Left renal cortex interstitium (tissue), 4 donors: ENCODE results near the gene ARID1A. TPM values are rescaled to one million over a fixed set of nuclear protein-coding genes. Genes with fewer than 3 reads are reported as not detected.
"Not testable (repeated sequence)": the region's sequence is repeated elsewhere in the genome, so short reads cannot be mapped to it uniquely, and the experiment has no call there.

ENCODE experiments used
- DNase-seq, 4 donors: peaks; one replicate each; pipeline ENCODE4 v3.0.0-alpha.2; 2013; ENCODE audit warnings: low read depth in 4 of 4, low spot score in 2 of 4, missing footprints in 1 of 4
- polyA plus RNA-seq, 4 donors: library from polyadenylated mRNA; unstranded; fragments of 120-200 nt; gene quantifications; one replicate each; pipeline ENCODE4 v1.2.1, GENCODE V29; 2013; ENCODE audit not compliant: insufficient read length in 4 of 4

Gene ARID1A
- polyA plus RNA-seq, 4 donors = 79.0 to 142 (median 92.1) TPM

DNA sequence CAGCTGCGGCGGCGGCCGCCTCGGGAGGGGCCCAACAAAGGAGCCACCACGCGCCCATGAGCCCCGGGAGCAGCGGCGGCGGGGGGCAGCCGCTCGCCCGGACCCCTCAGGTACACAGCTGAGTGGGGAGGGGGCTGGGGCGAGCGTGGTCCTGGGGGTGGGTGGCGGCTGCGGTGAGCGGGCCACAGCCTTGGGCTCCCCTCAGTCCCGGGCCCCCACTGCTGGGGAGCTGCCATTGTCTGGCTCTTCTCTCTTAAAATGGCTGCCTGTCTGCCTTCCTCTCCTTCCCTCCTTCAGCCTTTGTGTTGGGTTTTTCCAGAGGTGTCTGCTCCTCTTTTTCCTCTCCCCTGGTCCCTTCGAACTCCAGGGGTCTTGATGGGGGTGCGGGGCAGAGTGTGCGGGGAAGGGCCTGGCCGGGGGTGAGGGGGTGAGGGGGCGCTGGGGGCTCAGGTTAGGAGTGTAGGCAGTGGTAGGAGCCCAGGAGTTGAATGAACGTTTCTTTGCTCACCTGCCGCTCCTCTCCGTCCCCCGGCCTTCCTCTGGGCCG, 1.7 kb downstream of the ARID1A start:
- DNase-seq = no peak

DNA sequence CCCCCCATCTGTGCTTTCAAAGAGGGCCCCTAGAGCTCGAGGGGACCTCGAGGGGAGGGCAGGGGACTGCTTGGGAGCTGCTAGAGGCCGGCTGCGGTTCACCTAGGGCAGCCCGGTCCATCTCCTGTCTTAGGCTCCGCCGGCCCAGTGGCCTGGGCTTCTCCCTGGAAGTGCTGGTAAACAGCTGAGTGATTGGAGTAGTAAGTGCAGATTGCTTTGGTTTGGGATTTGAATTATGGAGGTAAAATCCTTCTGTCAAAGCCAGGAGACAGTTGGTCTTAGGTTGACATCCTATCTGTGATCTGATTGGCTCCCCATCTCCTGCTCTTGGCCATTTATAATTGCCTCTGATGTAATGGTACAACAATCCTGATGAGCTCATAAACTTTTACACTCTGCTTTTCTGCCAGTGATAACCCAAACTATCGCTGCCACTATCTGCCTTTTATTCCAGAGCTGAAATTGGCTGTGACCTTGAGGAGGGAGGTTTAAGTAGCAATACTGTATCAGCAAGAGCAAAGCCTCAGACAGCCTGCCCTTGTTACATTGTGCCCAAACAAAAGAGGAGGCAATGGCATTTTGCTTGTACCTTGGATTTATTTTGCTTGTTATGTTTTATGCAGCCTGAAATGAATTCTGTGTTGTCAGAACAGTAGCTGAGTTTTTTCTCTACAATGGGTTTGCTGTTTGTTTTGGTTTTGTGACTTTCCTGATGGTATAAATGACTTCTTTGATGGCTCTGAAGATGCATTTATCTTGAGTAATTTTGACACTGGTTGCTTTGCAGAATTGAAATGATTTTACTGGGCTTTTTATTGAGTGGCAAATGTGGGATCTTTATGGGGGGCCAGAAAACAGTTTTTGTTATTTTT, 2.4 kb downstream of the ARID1A start:
- peak in 1 of 4 donors; percentile 83 for DNase-seq

DNA sequence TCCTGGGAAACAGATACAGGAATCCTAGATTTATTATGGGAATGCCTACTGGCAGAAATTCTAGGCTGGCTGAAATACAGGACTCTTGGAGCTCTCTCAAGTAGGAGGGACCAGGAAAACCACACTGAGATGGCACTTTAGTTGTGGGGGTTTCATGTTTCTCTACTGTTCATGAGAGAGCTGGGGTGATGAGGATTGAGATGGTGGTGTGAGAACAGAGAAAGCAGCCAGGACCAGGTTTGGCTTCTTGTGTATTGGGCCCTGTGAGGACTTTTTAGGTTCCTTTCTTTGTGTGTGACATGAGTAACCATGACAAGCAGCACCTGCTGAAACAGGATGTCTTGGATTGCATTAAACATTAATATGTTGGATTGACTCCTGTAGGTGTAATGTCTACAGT, 4.9 kb downstream of the ARID1A start:
- DNase-seq = no peak

DNA sequence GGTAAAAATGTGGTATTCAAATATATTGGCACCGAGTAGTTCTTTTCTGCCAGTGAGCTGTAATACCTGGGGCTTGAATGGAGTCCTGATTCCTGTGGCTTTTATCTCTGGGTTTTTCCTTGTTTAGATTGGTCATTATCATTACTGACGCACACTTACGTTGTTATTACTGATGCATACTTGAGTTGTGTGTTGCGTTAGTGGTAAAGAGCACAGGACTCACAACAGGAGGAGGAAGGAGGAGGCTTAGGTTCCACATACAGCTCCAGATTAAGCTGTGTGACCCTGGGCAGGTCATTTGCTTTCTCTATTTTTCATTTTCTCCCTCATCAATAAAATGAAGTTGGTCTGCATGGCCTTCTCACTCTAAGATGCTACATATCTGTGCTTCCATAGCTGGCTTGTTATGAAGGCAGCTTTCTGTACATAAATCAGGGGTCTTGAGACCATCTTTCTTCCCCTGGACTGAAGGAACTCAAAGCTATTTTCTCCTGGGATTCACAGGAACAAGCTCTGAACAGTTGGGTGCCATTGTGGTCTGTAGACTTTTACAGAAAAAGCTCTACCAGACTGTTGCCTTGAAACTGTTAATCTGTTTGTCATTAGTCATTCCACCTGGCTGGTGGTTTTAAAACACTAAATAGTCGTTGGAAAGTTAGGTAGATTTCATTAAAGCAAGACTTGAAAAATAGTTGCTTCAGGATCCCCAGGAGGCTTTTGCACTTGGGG, 5.6 kb downstream of the ARID1A start:
- DNase-seq = no peak

DNA sequence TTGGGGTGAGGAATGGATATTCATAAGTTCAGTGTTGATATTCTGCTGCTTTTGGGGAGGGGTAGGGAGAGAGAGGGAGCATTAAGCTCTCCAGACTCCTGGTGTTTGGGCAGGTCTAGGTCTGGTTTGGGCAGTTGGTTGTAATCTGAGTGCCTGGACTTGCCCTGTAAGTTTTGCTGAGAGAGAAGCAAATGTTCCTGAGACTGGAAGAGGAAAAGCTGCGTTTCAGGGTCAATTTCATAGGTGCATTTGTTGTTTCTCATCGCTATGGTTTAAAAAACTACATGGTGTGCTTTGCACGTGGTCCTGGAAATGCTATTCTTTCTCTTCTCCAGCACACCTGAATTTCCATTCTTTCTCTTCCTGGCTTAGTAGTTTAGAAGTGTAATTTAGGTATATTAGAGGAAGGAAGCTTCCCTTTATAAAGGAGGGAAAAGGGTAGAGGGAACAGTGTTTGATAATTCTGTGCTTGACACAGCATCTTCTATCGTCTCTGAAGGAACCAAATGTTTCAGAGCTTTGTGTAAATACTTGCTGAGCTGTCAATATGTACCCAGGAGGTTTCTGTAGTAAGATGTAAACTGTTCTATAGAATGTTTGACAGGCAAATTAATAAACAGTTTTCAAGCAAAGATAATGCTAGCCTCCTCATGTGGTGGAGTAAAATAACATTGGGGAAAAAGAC, 6.3 kb downstream of the ARID1A start:
- no peak for DNase-seq

DNA sequence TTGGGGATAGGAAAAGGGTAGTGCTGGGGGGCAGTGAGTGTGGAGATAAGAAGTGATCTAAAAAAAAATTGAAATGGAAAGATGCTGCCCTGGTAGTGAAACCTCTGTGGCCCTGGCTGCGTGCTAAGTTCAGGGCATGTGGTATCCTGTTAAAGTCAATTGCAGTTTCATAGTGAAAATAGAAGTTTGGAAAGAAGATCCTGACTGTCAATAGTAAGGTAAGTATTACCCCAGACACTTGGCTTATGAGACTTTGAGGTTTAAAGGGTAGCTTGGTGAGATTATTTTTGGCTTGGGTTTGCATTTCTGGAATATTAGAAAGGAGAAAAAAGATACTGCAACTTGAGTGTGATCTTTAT, 6.8 kb downstream of the ARID1A start:
- no peak for DNase-seq

DNA sequence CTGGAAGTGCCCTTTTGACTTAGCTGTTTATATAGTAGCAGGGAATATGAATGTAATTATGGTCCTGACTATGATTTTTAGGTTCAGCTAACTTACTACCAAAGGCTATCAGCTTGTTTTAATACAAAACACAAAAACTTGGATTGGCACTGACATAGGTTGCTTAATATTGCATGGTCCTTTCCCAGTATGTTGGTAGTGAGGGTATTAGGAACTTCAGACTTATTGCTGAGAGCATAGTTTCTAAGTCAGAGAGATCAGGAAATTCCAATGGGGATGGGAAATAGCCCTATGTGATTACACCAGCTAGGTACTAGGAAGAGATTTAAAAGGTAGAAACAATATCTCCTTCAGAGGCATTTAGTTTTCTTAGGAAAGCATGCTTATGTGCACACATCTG, 7.7 kb downstream of the ARID1A start:
- no peak for DNase-seq

DNA sequence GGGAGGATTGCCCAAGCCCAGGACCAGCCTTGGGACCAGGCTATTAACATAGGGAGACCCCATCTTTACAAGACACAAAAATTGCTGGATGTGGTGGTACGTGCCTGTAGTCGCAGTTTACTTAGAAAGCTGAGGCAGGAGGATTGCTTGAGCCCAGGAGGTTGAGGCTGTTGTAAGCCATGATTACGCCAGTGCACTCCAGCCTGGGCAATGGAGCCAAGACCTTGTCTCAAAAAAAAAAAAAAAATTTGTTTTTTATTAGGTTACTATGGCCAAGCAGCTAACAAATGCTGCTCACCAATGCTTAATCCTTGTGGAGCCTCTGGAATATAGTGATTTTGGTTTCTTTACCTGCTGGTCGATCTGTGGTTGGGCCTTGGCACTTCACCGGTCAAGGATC, 8.8 kb downstream of the ARID1A start:
- DNase-seq = no peak

DNA sequence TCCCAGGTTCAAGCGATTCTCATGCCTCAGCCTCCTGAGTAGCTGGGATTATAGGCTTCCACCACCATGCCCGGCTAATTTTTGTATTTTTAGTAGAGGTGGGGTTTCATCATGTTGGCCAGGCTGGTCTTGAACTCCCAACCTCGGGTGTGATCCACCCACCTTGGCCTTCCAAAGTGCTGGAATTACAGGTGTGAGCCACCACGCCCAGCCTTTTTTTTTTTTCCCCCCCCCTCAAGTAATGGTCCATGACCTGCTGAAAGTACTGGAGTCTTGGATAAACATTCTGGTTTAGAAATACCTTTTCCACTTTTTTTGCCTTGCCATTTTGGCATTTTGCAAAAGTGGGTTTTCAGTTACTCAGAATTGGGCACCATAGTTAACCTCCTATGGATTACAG, 9.4 kb downstream of the ARID1A start:
- not testable (repeated sequence) for DNase-seq

DNA sequence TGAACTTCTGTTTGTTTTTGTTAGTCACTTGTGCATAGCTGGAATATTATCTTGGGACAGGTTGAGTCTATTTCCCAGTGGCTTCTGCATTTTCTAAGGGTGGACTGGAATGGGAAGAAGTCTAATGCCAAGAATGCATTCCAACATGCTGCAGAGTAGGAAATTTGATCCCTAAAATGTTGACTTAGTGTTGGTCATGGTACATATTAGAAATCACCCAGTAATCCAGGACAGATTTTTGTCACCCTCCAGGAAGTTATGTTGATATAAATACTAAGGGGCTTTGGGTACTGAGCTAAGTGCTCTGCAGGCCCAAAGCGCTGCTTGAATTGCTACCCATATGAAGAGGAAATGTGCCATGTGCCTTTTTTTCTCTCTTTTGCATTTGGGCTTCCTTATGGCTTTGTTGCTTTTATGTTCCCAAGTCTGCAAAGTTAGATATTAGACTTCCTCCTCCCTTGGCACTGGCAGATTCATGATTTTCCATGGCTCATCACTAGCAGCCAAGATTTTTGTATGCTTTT, 10.0 kb downstream of the ARID1A start:
- no peak for DNase-seq

DNA sequence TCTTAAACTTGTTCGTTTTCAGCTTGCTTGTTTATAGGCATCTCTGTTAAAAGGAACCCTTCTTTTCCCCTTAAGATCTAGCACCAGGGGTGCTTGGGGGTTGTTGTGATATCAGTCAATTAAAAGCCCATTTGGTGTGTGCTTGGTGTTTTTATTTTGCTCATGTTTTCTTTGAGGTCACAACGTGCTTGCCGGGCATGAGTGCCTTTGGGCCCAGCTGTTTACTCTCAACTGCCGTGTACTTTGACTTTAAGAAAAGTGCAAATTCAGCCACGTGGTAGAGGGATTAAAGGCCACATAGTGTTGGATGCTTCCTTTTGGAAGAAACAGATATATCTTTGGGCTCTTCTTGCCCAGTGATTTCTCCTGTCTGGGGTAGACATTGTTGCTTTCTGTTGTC, 10.5 kb downstream of the ARID1A start:
- no peak for DNase-seq

DNA sequence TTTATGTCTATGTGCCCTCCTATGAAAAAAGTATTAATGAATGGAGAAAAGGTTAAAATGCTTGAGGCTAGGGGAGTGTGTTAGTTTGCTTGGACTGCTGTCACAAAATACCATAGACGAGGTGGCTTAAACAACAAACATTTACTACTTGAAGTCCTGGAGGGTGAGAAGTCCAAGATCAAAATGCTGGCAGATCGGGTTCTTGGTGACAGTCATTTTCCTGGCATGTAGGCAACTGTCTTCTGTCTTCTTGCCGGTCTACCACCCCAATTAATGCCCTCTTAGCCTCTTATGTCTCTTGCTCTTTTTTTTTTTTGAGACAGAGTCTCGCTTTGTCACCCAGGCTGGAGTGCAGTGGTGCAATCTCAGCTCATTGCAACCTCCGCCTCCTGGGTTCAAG, 15.0 kb downstream of the ARID1A start:
- DNase-seq = no peak

DNA sequence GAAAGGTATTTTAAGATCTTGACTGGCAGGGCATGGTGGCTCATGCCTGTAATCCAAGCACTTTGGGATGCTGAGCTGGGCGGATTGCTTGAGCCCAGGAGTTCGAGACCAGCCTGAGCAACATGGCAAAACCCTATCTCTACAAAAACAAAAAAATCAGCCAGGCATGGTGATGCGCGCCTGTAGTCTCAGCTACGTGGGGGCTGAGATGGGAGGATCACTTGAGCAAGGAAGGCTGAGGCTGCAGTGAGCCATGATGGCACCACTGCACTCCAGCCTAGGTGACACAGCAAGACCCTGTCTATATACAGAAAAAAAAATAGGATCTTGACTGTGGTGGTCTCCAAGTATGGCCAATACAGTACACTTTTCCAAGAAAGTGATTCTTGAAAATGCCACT, 16.0 kb downstream of the ARID1A start:
- DNase-seq = no peak

DNA sequence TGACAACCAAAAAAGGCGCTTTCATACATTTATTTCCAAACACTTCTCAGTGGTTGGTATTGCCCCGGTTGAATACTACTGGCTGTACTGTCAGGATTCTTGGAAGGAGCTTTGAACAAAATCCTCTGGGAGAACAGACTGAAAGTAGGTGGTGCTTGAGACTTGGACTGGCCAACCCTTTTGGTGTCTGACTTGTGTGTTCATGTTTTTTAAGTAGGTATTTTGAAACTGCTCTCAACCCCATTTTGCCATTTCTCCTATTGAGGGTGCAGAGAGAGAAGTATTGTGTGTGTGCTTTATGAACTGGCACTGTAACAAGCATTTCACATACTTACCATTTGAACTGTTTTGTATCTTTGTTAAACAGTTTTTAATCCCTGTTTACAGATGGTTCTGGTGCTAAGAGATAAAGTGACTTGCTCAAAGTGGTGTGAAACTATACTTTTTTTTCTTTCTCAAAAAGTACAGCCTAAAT, 21.2 kb downstream of the ARID1A start:
- no peak for DNase-seq

DNA sequence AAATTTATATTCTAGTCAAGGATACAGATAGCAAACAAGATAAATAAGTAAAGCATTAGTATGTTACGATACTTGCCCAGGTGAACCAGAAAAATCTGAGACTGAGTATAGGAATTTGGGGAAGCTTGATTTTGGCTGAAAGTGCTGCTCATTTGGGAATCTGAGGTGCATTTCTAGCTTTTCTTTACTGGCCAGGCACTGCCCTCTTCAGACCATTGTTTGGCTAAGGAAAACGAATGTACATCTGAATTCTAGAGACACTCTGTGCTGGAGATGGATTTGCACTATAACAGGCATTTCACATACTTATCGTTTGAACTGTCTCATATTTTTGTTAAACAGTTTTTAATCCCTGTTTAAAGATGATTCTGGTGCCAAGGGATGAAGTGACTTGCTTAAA, 23.4 kb downstream of the ARID1A start:
- no peak for DNase-seq

DNA sequence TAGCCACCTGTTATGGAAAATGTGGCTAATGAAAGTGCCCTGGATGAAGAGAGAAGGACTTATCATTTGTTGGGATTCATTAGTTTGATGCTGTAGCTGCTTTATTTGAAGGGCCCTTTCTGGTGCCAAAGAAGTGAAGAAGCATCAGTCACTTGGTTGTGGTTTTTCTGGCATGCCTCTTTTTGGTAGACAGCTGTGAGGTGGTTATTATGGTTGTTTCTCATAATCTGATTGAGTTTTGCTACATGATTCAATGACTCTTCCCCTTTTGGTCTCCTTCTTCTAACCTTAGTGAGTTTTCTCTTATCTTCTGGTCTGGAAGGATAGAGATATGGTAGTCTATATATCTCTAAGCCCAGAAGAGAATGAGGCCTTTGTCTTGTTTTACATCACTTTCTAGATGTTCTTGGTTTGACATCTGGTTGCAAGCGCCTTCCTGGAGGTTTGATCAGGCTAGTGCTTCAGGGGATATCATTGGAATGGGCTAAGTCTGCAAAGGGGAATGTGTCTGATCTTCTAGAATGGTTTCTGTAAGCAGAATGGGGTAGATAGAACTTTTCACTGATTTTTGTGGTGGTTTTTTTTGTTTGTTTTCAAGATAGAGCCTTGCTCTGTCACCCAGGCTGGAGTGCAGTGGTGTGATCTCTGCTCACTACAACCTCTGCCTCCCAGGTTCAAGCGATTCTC, 26.0 kb downstream of the ARID1A start:
- DNase-seq = no peak

DNA sequence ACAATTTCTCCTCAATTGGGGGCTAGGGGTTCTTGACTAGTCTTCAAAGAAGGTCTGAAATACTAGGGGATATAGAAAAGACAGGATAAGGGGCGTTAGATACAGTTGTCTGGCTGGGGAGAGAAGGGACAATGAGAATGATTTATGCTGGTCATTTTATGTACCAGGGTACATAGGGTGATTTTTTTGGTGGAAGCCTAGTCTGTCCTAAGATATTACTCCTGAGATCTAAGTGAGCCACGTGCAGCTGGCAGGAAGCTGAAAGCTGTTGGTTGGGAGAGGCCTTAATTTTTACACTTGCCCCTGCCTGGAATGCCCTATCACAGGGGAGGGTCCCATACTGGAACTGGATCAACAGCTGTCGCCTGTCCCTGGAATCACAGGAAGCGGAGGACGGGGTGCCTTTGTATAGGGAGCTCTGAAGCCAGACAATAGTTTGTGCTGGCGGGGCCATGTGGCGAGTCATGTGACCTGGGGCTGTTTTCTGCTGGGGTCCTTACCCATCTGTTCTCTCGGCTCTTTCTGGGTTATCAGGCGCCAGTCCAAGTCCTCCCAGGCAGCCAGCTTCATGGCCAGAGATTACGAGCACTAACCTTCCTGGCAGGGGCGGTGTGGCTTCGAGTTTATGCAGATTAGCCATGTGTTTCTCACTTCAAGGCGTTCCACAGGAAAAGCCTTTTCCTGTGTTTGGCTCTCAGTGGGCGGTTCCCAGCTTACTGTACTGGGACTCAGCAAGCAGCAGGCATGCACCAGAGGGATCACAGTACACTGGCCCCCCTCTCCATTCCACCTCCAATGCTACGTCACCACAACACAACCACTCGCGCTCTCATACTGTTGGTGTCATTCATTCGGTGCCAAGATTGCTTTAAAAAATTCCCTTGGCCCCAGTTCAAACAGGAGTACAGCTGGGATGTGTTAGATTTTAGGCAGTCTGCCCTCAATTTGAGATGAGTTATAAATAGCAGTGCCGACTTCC, 27.5 kb downstream of the ARID1A start:
- peak; percentile 79 to 90 (median 88) for DNase-seq

DNA sequence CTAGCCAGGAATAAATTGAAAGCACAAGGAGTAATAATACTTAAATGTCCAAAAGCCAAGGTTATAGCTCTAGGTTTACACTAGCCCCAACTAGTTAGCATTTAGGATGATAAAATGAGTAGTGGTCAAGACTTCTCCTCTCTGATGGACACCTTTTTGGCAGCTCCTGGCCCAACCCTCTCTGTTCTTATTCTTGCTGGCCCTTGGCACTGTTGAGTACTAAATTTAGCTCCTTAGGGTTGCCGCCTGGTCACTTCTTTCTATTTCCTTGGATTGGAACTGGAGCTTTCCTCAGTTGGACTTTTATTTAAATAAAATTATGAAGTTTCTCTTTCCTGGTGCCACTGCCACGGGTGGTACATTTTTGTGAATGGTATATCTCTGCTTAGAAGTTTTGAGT, 28.3 kb downstream of the ARID1A start:
- DNase-seq = no peak

DNA sequence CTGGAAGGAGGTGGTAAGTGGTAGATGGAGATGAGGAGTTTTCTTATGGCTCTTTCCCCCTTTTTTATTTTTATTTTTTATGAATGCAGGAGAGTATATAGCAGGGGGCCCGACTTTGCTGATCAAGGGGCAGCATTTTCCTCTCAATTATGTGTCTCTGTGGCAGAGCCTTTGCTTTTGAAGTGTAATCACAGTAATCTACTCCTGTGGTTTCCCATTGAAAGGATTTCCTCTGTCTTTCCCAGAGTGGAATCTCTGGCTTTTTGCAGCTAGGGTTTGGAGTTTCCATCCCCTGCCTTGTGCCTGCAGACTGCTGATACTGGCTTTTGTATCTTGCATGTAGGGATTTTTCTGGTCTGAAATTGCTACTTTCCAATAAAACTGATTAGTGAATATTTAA, 29.1 kb downstream of the ARID1A start:
- no peak for DNase-seq
